Measurements from ENCODE around the gene SCNN1G.

SCNN1G gene

GRCh38 chr16:23158114-23158513 is 24.4 kb upstream of the SCNN1G start:
- H3K9me3 ChIP-seq (ENCODE audit: control insufficient read depth, low read length) = no peaks in the 10 kb centered on the region

DNA sequence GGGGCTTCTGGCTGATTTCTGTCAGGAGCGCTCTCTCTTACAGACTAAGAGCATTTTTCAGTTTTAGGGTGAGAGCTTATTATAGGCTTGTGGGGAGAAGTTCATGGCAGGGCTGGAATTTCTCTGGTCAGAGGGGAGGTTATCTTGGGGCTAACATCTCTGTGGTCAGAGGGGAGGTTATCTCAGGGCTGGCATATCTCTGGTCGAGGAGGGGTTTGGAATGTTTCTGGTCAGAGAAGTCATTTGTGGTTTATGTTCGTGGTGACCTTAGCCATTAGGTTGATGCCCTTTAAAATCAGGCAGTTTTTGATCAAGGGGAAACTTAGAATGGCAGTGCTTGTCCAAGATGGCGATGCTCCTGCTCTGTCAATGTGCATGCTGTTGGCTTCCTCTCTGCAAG is 22.5 kb upstream of the SCNN1G start:
- Histone ChIP-seq H3K27me3 (ENCODE audit: control insufficient read depth, insufficient read depth, low read length) (no peaks in the 10 kb centered on the region), H3K36me3 (ENCODE audit: control insufficient read depth, insufficient read depth, low read length) (no peaks in the 10 kb centered on the region), H3K4me1 (ENCODE audit: control insufficient read depth, insufficient read depth, low read length) (no peaks in the 10 kb centered on the region), H3K4me3 (ENCODE audit: low read length) (no peak overlapping the region), H3K9me3 (ENCODE audit: control insufficient read depth, low read length) (no peaks in the 10 kb centered on the region), H3K9ac (ENCODE audit: low read length) (no peak overlapping the region)

More at GRCh38 chr16:23158114-23158513, 24.4 kb upstream of the SCNN1G start:
- Histone ChIP-seq H3K36me3 (ENCODE audit: control insufficient read depth, insufficient read depth, low read length) (no peaks in the 10 kb centered on the region), H3K9ac (ENCODE audit: low read length) (no peak overlapping the region), H3K4me3 (ENCODE audit: low read length) (no peak overlapping the region), H3K27me3 (ENCODE audit: control insufficient read depth, insufficient read depth, low read length) (no peaks in the 10 kb centered on the region), H3K4me1 (ENCODE audit: control insufficient read depth, insufficient read depth, low read length) (no peaks in the 10 kb centered on the region)

DNA sequence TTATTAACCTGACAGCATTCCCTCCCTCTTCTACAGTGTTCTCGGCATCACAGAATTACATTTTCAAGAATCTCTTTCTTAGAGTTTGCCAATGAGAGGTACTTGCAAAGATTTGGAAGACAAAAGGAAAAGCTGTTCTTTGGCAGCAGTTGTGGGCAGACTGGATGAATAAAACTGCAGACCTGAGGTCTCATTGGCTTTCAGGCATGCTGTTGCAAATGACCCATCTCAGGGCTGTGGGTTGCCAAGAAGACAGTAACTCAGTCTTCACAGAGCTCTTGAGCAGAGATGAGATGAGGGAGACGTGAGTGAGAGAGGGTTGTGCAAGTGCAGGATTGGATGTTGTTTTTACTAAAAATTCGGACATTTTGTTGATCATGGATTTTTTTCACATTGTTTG is 22.0 kb upstream of the SCNN1G start:
- Histone ChIP-seq H3K9ac (ENCODE audit: low read length) (no peak overlapping the region), H3K36me3 (ENCODE audit: control insufficient read depth, insufficient read depth, low read length) (no peaks in the 10 kb centered on the region), H3K4me1 (ENCODE audit: control insufficient read depth, insufficient read depth, low read length) (no peaks in the 10 kb centered on the region), H3K27me3 (ENCODE audit: control insufficient read depth, insufficient read depth, low read length) (no peaks in the 10 kb centered on the region), H3K9me3 (ENCODE audit: control insufficient read depth, low read length) (no peaks in the 10 kb centered on the region), H3K4me3 (ENCODE audit: low read length) (no peak overlapping the region)

- Histone ChIP-seq H3K27me3 (ENCODE audit: control insufficient read depth, insufficient read depth, low read length) (no peaks in the 10 kb centered on the region), H3K9me3 (ENCODE audit: control insufficient read depth, low read length) (no peaks in the 10 kb centered on the region), H3K4me3 (ENCODE audit: low read length) (no peak overlapping the region), H3K9ac (ENCODE audit: low read length) (no peak overlapping the region), H3K4me1 (ENCODE audit: control insufficient read depth, insufficient read depth, low read length) (no peaks in the 10 kb centered on the region), H3K36me3 (ENCODE audit: control insufficient read depth, insufficient read depth, low read length) (no peaks in the 10 kb centered on the region)
Observed at GRCh38 chr16:23163921-23164320, 18.6 kb upstream of the SCNN1G start.

GRCh38 chr16:23164736-23165135 is 17.8 kb upstream of the SCNN1G start:
- H3K27me3 ChIP-seq (ENCODE audit: control insufficient read depth, insufficient read depth, low read length) = no peaks in the 10 kb centered on the region
- no peaks in the 10 kb centered on the region for H3K9me3 ChIP-seq (ENCODE audit: control insufficient read depth, low read length)
- H3K4me3 ChIP-seq (ENCODE audit: low read length) = no peak overlapping the region
- H3K9ac ChIP-seq (ENCODE audit: low read length) = no peak overlapping the region
- H3K36me3 ChIP-seq (ENCODE audit: control insufficient read depth, insufficient read depth, low read length) = no peaks in the 10 kb centered on the region
- H3K4me1 ChIP-seq (ENCODE audit: control insufficient read depth, insufficient read depth, low read length) = no peaks in the 10 kb centered on the region

DNA sequence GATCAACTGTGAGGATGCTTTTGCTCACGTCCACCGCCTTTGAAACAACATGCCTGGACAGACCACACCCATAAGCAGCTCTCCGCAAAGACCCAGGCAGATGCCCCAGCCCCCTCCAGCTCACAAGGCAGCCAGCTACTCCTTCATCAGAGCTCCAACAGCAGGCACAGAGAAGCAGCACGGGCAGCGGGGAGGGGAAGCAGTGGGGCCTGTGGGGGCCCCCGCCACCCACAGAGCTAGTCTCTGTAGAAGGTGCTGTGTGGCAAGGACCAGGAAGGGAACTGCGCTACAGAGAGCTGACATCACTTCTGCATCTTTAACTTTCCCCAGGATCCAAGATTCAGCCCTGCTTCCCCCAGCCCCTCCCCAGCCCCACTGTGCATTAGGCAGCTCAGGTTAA is 10.0 kb upstream of the SCNN1G start:
- Histone ChIP-seq H3K27me3 (ENCODE audit: control insufficient read depth, insufficient read depth, low read length) (no peaks in the 10 kb centered on the region), H3K36me3 (ENCODE audit: control insufficient read depth, insufficient read depth, low read length) (no peaks in the 10 kb centered on the region)

DNA sequence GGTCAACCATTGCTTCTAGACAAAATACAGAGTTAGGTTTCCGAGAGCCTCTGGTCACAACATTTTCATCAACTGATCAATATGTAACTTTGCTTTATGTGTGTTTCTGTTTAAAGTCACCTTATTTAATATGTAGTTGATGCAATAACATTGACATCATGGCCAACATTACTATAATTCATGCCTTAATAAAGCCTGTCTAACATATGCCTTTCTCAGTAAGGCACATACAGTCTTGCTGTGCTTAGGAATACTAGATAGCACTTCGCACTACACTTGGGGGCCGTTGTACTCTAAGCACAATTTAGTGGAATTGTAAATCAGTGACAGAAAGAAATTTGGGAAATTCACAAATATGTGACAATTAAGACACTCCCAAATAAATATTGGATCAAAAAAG is 9.6 kb upstream of the SCNN1G start:
- Histone ChIP-seq H3K36me3 (ENCODE audit: control insufficient read depth, insufficient read depth, low read length) (no peaks in the 10 kb centered on the region), H3K9me3 (ENCODE audit: control insufficient read depth, low read length) (no peaks in the 10 kb centered on the region), H3K4me1 (ENCODE audit: control insufficient read depth, insufficient read depth, low read length) (no peaks in the 10 kb centered on the region), H3K4me3 (ENCODE audit: low read length) (no peak overlapping the region), H3K27me3 (ENCODE audit: control insufficient read depth, insufficient read depth, low read length) (no peaks in the 10 kb centered on the region), H3K9ac (ENCODE audit: low read length) (no peak overlapping the region)

More for the DNA sequence above, 10.0 kb upstream of the SCNN1G start:
- no peak overlapping the region for H3K4me3 ChIP-seq (ENCODE audit: low read length)
- H3K9ac ChIP-seq (ENCODE audit: low read length) = no peak overlapping the region
- H3K9me3 ChIP-seq (ENCODE audit: control insufficient read depth, low read length) = no peaks in the 10 kb centered on the region
- H3K4me1 ChIP-seq (ENCODE audit: control insufficient read depth, insufficient read depth, low read length) = no peaks in the 10 kb centered on the region

GRCh38 chr16:23174622-23175021 is 7.9 kb upstream of the SCNN1G start:
- Histone ChIP-seq H3K36me3 (ENCODE audit: control insufficient read depth, insufficient read depth, low read length) (no peaks in the 10 kb centered on the region), H3K27me3 (ENCODE audit: control insufficient read depth, insufficient read depth, low read length) (no peaks in the 10 kb centered on the region), H3K9me3 (ENCODE audit: control insufficient read depth, low read length) (no peaks in the 10 kb centered on the region), H3K9ac (ENCODE audit: low read length) (no peak overlapping the region), H3K4me1 (ENCODE audit: control insufficient read depth, insufficient read depth, low read length) (no peaks in the 10 kb centered on the region), H3K4me3 (ENCODE audit: low read length) (no peak overlapping the region)

- no peaks in the 10 kb centered on the region for H3K36me3 ChIP-seq (ENCODE audit: control insufficient read depth, insufficient read depth, low read length)
- H3K9ac ChIP-seq (ENCODE audit: low read length) = no peak overlapping the region
- H3K27me3 ChIP-seq (ENCODE audit: control insufficient read depth, insufficient read depth, low read length) = no peaks in the 10 kb centered on the region
- no peak overlapping the region for H3K4me3 ChIP-seq (ENCODE audit: low read length)
- H3K4me1 ChIP-seq (ENCODE audit: control insufficient read depth, insufficient read depth, low read length) = no peaks in the 10 kb centered on the region
- H3K9me3 ChIP-seq (ENCODE audit: control insufficient read depth, low read length) = no peaks in the 10 kb centered on the region
Observed at GRCh38 chr16:23175651-23176050, 6.9 kb upstream of the SCNN1G start.

DNA sequence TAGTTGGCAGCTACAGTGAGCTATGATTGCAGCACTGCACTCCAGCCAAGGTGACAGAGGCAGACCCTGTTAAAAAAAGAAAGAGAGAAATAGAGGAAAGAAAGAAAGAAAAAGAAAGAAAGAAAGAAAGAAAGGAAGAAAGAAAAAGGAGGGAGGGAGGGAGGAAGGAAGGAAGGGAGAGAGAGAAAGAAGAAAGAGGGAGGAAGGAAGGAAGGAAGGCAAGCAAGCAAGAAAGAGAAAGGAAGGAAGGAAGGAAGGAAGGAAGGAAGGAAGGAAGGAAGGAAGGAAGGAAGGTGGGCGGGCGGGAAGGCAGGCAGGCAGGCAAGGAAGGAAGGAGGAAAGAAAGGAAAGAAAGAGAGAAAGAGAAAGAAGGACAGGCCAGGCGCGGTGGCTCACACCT is 1.0 kb upstream of the SCNN1G start:
- Histone ChIP-seq H3K4me3 (ENCODE audit: low read length) (no peak overlapping the region), H3K4me1 (ENCODE audit: control insufficient read depth, insufficient read depth, low read length) (peaks cover 8% of the 10 kb centered on the region), H3K27me3 (ENCODE audit: control insufficient read depth, insufficient read depth, low read length) (peaks cover 51% of the 10 kb centered on the region), H3K9me3 (ENCODE audit: control insufficient read depth, low read length) (no peaks in the 10 kb centered on the region), H3K36me3 (ENCODE audit: control insufficient read depth, insufficient read depth, low read length) (no peaks in the 10 kb centered on the region), H3K9ac (ENCODE audit: low read length) (no peak overlapping the region)

DNA sequence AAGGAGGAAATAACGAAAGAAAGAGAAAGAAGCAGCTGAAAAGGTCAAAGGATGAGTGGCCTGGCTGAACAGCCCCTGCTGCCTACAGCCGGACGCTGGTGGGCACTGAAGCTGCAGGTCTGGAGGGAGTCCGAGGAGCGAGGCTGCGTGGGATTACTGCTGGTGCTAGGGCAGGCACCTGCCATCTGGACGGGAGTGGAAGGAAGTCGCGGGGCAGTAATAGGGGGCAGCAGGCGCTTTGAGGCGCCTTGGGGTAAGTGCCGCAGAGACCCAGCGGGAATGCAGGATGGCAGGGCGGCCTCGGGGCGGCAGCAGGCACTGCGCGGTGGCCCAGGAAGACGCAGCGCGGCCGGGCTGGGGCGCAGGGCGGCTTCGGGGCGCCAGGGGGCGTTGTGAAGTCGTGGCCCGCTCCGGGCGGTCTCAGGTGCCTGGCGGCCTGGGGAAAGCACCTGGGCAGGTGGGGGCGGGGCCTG is 303 bp upstream of the SCNN1G start:
- H3K4me3 ChIP-seq (ENCODE audit: low read length) = no peak overlapping the region
- H3K36me3 ChIP-seq (ENCODE audit: control insufficient read depth, insufficient read depth, low read length) = no peaks in the 10 kb centered on the region
- H3K9me3 ChIP-seq (ENCODE audit: control insufficient read depth, low read length) = no peaks in the 10 kb centered on the region
- peaks cover 52% of the 10 kb centered on the region for H3K27me3 ChIP-seq (ENCODE audit: control insufficient read depth, insufficient read depth, low read length)
- H3K9ac ChIP-seq (ENCODE audit: low read length) = no peak overlapping the region
- H3K4me1 ChIP-seq (ENCODE audit: control insufficient read depth, insufficient read depth, low read length) = peaks cover 8% of the 10 kb centered on the region

GRCh38 chr16:23183543-23183862 is 958 bp downstream of the SCNN1G start:
- Histone ChIP-seq H3K9me3 (ENCODE audit: control insufficient read depth, low read length) (no peaks in the 10 kb centered on the region), H3K36me3 (ENCODE audit: control insufficient read depth, insufficient read depth, low read length) (no peaks in the 10 kb centered on the region), H3K4me3 (ENCODE audit: low read length) (no peak overlapping the region), H3K9ac (ENCODE audit: low read length) (no peak overlapping the region), H3K27me3 (ENCODE audit: control insufficient read depth, insufficient read depth, low read length) (peaks cover 54% of the 10 kb centered on the region), H3K4me1 (ENCODE audit: control insufficient read depth, insufficient read depth, low read length) (peaks cover 8% of the 10 kb centered on the region)

GRCh38 chr16:23185656-23186055 is 3.1 kb downstream of the SCNN1G start:
- H3K4me3 ChIP-seq (ENCODE audit: low read length) = no peak overlapping the region
- H3K9ac ChIP-seq (ENCODE audit: low read length) = no peak overlapping the region
- peaks cover 8% of the 10 kb centered on the region for H3K4me1 ChIP-seq (ENCODE audit: control insufficient read depth, insufficient read depth, low read length)
- H3K27me3 ChIP-seq (ENCODE audit: control insufficient read depth, insufficient read depth, low read length) = peaks cover 54% of the 10 kb centered on the region
- H3K36me3 ChIP-seq (ENCODE audit: control insufficient read depth, insufficient read depth, low read length) = no peaks in the 10 kb centered on the region
- H3K9me3 ChIP-seq (ENCODE audit: control insufficient read depth, low read length) = no peaks in the 10 kb centered on the region

Measured in mucosa of stomach (tissue), 1 donor.